GM19324 (cell line): ENCODE results near the gene DIAPH2.
A peak's percentile ranks its signal among the peaks of the same experiment; 100 is the strongest.

Source experiments
- ATAC-seq: cut with Tn5 transposase; IDR thresholded peaks from one replicate; pipeline ENCODE4 v1.9.1; 2021; ENCODE audit warnings: mild to moderate bottlenecking, moderate library complexity; ENCODE audit not compliant: unreplicated experiment, low FRiP score

The DIAPH2 gene

DNA sequence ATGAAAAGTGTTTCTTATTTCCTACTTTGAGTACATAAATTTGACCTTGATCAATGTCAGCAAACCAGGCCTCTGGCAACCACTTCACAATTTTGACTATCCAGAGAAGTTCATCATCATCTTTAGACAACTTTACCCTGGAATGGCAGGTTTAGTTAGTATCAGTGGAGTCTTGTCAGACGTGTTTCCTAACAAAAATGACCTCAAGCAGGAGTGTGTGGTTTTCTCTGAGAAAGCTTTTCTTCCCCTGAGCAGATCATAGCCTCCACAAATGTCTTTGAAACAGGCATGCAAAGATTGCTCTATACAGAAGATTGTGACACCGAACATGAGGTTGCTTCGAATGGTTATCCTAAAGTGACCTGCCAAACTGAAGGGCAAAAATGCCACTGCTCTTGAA, 841.3 kb downstream of the DIAPH2 start:
- no peak for ATAC-seq

DNA sequence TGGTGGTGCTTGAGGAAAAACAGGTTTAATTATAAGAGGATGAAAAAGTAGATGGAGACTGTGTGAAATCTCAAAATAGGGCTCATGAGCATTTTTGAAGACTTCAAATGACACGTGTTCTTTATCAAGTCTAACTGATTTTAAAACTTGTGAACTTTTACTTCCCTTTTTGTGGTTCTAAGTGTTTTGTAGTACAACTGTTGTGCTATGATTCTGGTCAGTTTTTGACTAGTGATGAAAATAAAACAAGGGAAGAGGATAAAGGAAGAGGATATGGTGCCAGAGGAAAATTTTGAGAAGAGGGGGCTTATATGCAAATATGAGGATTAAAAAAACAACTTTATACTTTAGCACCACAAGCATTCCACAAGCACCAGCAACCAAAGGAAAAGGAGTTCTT, 843.1 kb downstream of the DIAPH2 start:
- ATAC-seq = no peak

DNA sequence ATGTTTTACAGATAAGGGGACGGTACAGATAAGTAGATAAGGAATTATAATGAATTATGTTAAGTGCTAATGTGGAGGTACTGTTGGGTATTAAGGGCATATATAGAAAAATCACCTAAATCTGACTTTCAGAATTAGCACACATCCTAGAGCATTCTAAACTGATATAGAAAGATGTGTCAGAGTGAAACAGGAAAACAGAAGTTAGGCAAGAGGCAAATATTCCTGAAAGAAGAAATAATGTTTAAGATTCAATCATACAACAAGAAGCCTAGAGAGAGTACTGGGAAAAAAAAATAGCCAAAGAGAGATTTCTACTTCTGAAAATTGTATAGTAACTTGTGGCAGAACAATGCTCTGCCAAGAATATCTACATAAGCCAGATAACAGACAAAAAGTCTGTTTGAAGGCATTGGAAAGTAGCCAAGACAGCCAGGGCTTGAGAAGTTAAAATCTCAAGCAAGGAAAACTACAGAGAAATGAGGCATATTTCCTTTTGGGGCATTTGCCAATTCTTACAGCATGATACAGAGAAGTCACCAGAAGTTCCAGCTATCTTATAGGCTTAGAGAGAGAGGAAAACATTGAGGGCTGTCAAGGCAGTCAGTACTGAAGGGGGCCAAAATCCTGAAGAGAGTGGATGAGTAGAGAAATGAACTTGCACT, 845.0 kb downstream of the DIAPH2 start:
- no peak for ATAC-seq

DNA sequence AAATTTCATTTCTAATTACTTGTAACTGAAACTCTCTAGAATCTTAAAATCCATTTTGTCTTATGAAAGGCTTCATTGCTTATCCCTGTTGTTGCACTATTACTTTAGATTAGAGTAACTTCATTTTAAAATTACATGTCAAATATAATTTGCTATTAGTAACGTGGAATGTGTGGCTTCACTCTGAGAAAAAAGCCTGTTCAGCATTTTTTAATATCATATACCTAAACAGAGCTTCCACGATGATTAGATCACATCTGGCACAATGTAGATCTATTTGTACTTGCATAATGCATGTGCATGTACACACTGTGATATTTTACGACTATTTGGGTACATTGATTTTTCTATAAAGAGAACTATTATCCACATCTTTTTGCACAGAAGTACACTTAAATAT, 847.2 kb downstream of the DIAPH2 start:
- no peak for ATAC-seq

DNA sequence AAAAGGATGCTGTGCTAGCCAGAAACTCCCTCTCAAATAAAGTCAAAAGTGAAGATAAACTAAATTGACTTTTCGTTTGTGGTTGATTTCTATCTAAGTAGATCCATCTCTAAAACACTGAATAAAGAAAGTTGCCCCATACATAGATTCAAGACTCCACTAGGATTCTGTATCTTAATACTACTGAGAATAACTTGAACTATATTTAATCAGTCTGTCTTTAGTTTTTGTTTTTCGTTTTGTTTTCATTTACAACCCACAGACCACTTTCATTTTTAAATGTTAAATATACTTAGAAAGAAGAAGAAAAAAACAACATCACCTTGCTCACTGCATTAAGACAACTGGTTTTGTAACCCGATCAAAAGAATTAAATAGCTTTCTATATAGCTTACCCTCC, 854.1 kb downstream of the DIAPH2 start:
- ATAC-seq = no peak

DNA sequence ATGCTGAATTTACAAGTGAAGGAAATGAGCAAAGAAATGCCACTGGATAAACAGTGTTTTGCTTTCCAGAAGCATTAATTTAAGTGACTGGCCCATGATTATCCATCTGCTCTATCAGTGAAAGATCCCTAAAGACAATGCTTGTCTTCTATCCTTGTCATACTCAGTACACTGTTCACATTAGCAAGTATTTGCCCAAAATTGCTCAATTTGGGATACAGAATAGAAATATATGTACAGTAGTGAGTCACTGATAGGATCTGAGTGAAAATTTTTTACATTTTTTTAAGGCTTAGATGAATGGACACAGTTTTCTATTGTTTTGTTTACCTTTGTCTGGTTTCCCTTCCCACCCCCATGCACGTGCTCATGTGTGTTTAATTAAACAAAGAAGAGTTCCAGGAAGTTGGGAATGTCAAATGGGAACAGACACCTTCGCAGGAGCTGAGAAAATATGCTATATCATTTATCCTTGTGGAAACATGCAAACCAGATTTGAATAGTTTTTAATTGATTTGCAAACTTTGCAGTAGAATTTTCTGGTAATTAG, 855.4 kb downstream of the DIAPH2 start:
- ATAC-seq = no peak

DNA sequence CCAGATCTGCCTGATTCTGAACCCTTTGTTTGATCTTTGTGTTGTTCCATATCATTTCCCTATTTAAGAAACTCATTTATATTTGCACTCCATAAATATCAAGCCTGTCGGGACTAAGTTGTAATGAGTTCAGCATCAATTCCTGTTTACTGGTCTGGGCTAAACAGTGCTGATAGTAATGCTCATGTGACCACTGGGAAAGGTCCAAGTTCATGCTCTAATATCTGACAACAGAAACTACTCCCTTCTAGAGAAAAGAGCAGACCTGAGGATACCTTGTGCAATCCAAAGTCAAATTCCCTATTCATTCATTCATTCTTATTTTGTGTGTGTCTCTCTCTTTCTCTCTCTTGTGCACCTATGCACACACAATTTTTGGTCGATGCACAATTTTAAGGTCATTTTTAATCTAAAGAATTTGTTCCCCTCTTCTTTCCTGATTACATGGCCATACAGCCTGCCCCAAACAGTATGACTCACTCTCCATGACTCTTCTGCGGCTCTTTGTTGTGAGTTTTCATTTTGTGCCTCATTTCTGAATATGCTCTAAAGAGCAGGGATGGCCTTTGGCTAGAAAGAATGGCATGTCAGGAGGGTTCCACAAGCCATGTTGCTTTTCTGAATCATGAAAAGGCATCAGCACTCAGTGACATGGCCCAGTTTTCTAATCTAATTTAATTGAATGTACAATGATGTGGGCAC, 863.4 kb downstream of the DIAPH2 start:
- no peak for ATAC-seq

DNA sequence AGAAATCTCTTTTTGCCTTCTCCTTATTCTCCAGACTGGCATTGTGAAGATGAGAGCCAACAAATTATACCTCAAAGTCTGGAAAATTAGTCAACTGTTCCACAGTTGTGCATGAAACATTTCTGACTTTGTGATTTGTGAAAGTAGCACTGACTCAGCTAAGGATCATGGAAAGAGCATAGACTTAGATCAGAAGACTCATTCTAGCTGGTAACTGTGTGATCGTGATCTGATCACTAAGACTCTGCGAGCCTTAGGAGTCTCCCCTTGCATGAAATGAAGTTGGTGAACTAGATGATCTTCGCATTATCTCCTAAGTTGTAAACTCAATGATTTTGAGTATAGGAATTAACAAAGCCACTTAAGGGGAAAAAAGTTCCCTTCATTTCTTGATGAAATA, 867.2 kb downstream of the DIAPH2 start:
- no peak for ATAC-seq

DNA sequence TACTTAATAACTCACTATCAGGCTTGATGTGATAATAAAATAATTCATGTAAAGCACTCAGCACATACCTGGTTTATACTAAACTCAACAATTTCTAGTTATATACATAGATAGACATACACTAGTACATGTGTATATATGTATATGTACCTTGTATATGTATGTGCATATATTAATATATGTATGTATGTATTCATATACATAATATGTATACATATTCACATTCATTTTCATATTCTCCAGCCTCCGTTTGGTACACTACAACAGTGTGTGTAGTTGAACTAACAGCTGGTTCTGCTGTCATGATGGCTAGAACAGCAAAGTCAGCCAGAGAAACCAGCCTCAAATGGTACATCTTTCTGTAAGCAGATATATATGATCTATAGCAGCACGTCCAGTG, 869.2 kb downstream of the DIAPH2 start:
- ATAC-seq = no peak

DNA sequence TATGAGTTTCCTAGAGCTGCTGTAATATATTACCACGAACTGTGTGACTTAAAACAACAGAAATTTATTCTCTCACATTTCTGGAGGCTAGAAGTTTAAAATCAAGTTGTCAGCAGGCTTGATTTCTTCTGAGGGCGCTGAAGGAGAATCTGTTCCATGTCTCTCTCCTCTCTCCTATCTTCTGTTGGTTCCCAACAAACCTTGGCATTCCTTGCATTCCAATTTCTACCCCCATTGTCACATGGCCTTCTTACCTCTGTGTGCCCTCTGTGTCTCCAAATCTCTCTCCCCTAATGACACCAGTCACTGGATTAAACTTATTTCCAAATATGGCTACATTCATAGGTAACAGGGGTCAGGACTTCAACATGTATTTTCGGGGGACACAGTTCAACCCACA, 871.7 kb downstream of the DIAPH2 start:
- ATAC-seq = no peak

DNA sequence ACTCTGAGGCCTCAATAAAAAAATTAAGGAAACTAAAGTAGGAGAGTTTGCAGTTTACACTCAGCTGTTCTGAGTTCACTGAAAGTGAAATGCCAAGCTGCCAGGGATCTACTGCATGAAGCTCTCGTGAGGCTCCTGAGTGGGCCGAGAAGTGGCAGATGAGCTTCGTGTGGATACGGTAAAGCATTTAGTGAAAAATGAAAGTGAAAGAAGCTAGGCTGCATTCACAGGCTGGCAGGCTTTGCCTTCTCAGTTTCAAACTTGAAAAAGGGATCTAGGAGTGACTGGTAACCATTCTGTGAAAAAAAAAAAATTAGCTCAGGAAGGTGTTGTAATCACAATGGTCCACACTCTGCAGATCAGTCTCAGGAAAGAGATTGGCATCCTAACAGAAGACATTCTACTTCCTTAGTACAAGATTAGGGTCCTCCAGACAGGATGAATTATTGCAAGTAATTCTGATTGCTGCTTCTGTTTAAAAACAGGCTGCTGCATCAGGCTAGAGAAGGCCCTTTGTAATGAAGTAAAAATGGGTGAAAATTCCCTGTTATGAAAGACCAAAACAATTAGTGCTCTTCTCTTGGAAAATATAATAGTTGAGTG, 879.0 kb downstream of the DIAPH2 start:
- ATAC-seq = peak; percentile 99

DNA sequence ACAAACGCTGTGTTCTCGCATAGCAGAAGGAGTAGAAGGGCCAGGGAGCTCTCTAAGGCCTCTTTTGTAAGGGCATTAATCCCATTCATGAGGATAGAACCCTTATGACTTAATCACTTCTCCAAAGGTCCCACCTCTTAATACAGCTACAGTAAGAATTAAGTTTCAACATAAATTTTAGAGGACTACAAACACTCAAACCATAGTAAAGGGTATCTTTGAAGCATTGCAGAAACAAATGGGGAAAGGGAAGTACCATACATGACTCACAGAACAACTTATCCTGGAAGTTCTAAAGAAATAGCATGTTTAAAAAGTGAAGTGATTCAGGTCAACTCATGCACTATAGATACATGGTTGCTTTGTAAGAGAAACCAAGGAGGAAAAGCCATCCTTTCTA, 879.9 kb downstream of the DIAPH2 start:
- no peak for ATAC-seq

DNA sequence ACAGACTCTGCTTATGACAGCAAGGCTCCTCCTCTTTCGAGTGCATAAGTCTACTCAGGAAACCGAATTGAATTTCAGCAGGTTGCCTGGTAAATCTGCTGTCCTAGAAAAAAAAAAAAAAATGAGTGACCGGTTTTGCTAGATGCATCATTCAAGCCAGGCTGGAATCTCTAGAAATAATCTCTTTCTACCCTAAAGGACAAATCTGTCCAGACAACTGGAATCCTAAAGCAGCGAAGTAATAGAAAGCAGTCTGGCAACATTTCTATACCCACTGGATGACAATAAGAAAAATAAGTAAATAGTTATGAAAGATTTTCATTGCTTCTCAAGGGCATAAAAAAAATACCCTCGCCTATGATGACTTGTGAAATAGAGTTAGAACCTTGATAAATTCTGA, 902.5 kb downstream of the DIAPH2 start:
- ATAC-seq = no peak

DNA sequence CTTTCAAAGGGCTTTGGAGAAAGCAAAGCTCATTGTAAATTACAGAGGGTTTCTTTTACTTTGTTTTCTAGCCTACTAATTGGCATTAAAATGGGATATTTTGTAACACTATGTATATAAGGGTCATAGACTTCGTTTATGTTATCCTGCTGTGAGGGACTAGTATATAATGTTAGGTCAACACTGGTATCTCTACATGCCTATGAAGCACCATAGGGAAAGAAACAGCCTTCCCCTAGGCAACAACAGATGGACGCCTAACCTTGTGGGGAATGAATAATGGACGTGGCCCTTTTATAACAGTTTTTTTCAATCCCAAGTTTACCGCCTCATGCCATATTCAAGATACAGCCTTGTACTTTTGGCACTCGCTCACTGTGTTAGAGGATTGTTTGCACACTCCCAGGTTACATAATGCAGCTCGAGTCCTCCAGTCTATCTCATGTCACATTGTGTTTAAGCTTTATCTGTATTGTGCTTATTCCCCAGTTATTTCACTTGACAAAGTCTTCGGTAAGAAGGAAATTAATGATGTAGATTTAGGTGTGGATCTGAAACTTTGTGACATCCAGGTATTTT, 910.1 kb downstream of the DIAPH2 start:
- no peak for ATAC-seq

DNA sequence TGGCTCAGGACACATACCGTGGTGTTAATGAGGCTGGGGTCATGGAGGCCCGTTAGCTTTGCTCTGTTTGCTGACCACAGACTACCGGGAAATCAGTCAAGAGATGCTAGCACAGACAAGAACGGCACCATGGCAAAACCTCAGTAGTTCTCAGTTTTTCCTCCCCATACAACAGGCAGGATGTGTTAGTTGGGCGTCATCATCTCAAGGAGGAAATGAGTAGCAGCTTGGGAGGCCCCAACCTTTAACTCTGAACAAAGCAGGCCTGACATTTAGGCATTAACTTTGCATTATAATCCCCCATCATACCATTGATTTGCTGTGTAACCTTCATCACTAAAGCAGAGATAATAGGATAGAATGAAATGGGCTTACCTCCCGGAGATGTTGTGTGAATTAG, 913.3 kb downstream of the DIAPH2 start:
- no peak for ATAC-seq

DNA sequence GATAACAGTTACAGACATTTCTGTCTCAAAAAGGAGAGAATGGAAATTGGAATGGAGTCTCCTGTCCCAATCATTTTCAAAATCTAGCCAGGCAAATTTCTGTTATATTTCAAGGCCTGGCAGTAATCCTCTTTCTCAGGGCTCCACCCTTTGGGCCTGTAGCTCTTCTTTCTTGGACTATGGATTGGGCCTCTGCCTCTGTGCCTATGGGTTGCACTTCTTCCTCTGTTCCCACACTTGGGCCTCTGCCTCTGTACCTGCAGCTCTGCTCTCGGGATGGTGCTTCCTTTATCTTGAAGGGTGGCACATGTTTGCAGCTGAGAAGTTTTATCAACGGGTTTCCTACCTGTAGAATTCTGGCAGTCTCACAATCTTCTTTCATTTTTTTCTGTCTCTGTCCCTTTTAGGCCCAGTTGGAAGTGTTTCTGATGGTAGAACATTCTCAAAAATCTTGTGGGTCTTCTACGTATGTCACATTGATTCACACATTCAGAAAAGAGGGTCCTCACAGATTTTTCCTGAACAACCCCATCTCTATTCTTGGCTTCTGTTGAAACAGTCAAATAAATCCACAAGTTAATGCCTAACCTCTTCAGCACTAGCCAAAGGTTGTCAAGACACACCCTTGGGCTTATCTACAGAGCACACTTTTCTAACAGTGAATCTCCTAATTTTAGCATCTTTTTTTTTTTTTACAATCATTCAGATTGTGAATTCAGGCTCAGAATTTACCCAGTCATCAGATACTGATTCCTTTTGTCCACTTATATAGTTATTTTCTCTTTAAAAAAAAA, 918.0 kb downstream of the DIAPH2 start:
- ATAC-seq = no peak

DNA sequence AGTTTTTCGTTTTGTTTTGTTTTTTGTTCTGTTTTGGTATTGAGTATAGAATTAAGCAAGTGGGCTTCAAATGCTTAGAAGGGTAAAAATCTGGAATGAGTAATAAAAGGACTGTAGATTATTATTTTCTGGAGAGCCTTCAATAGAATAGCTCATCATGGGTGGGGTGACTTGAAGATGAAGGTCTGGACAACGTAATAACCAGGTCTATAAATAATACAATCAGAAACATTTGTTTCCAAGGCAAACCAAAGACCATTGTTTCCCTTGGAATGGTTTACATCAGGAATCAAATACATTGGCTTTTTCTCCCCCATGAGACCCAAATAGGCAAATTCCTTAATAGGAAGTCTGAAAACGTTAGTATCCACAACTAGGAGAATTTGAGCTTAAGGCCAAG, 920.6 kb downstream of the DIAPH2 start:
- ATAC-seq = no peak

DNA sequence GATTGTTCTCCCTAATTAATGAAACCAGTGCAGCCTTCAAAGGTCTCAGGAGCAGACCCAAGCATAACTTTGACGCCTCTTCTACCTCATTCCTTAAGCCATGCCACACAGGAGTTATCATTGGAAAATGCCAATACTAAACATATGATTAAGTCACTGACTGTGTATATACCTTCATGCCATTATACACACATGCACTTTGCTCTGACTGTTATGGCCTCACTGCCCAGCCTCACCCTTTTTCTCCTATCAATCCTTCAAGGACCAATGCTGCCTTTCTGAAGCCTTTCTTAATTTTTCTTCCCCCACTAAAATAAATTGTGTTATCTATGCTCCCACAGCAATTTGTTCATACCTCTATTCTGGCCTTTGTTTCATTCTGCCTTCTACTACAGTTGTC, 924.7 kb downstream of the DIAPH2 start:
- ATAC-seq = no peak

DNA sequence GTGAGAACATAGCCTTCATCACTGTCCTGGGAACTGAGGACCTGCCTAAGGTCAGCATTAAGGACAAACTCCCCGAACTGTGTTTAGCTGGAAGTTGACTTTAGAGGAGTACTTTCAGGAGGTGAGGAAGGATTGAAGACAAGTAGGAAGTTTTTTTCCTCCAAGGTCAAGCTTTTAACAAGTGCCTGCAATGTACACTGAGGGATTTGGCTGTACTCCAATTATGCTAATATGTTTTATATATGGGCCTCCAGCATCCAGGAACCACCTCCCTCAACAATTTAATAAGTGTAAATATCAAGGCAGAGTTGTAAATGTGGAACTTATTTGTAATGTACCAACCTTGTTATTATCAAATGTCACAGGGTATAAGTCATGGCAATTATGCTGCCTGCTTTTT, 925.3 kb downstream of the DIAPH2 start:
- no peak for ATAC-seq

DNA sequence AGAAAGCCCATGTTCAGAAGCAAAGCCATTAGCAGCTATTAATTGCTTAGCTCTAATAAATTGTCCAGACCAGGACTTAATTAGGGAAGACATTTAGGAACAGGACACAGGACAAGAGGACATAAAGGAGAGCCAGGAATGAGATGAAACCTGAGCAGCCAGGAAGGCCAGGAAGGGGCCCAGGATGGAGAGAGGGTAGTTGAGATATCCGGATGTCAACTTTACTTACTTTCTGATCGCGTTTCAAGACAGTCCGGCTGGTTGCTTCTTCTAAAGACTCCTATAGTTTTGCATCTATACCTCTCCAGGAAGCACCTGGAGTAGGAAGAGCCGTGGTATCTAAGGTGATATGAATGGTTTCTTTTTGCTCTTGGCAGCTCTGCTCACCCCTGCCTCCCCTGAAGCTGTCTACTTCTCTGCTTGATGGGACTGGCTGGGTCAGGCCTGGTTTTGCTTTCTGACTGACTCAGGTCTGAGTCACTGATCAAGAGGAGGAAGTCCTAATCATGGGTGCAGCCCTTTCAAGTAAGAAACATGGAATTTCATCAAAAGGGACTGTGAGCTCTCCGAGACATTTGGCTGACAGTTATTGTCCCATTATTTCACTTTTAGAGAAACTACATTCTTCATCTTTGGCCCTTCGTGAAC, 932.4 kb downstream of the DIAPH2 start:
- peak; percentile 96 for ATAC-seq
